GM12892 (cell line): Measurements from ENCODE around the gene CFL1.
"Not testable (repeated sequence)": the region's sequence is repeated elsewhere in the genome, so short reads cannot be mapped to it uniquely, and the experiment has no call there.

Experiments
- DNase-seq: peaks from one replicate; pipeline ENCODE4 v3.0.0; 2011; ENCODE audit not compliant: insufficient read length
- FAIRE-seq: peaks from 2 replicates; lab custom pipeline; 2011; peaks lifted over from hg19 to GRCh38; lab: Jason Lieb, UNC
- POLR2A ChIP-seq: IDR thresholded peaks from 2 replicates; pipeline ENCODE4 v1.6.1; 2011; ENCODE audit warnings: low read depth, low read length, control low read depth
- POLR2AphosphoS5 ChIP-seq: IDR thresholded peaks from 2 replicates; pipeline ENCODE4 v1.6.1; 2011; ENCODE audit warnings: low read depth, low read length, control low read depth
- TAF1 ChIP-seq: IDR thresholded peaks from 2 replicates; pipeline ENCODE4 v1.6.1; 2011; ENCODE audit warnings: low read depth, mild to moderate bottlenecking, control low read depth, low read length, borderline replicate concordance

CFL1 gene

GRCh38 chr11:65842144-65842543 is 15.8 kb downstream of the CFL1 start:
- no peak for DNase-seq
- TF ChIP-seq TAF1 (no peak), POLR2AphosphoS5 (no peak), POLR2A (no peak)
- FAIRE-seq, result peak; percentile 24

GRCh38 chr11:65834202-65834601 is 23.8 kb downstream of the CFL1 start:
- FAIRE-seq (no peak), DNase-seq (no peak)
- TF ChIP-seq TAF1 (no peak), POLR2AphosphoS5 (no peak), POLR2A (no peak)

GRCh38 chr11:65833297-65834030 is 24.5 kb downstream of the CFL1 start, which contains the start of gene SNX32:
Gene SNX32 (plus strand): TSS chr11:65833963. CDS start chr11:65834066, 103 bp downstream.
- TF ChIP-seq POLR2A, result peak; percentile 46; the same call in 1 of the 2 replicates
- TF ChIP-seq POLR2AphosphoS5, result no peak
- TF ChIP-seq TAF1, result 0 out of 2 replicates have a peak, but pooled peaks have one; percentile 6
- FAIRE-seq (peak; percentile 100), DNase-seq (peak; percentile 98)

GRCh38 chr11:65832231-65832630 is 25.7 kb downstream of the CFL1 start:
- peak; percentile 56 for FAIRE-seq
- DNase-seq, result not testable (repeated sequence)

GRCh38 chr11:65829459-65829858 is 28.5 kb downstream of the CFL1 start:
- DNase-seq (no peak), FAIRE-seq (no peak)
- TF ChIP-seq TAF1 (no peak), POLR2AphosphoS5 (no peak), POLR2A (no peak)

- no peak for FAIRE-seq
- no peak for DNase-seq
- no peak for TF ChIP-seq POLR2A
- TF ChIP-seq POLR2AphosphoS5, result no peak
- no peak for TF ChIP-seq TAF1
Measured at GRCh38 chr11:65826984-65827735, 30.8 kb downstream of the CFL1 start.

- DNase-seq, result no peak
- no peak for TF ChIP-seq POLR2A
- FAIRE-seq, result no peak
Measured at GRCh38 chr11:65822776-65823528, 35.0 kb downstream of the CFL1 start.

- no peak for DNase-seq
- TF ChIP-seq POLR2AphosphoS5 (no peak), POLR2A (no peak), TAF1 (no peak)
- FAIRE-seq, result no peak
Measured at GRCh38 chr11:65821107-65821506, 36.9 kb downstream of the CFL1 start.

GRCh38 chr11:65817835-65818680 is 39.9 kb downstream of the CFL1 start:
- FAIRE-seq, result peak; percentile 96
- TF ChIP-seq TAF1 (no peak), POLR2AphosphoS5 (no peak), POLR2A (no peak)
- peak; percentile 93 for DNase-seq

GRCh38 chr11:65817312-65817834 is 40.6 kb downstream of the CFL1 start:
- FAIRE-seq (peak; percentile 51), DNase-seq (no peak)
- TF ChIP-seq TAF1 (no peak), POLR2A (no peak), POLR2AphosphoS5 (no peak)

GRCh38 chr11:65816696-65817095 is 41.3 kb downstream of the CFL1 start:
- FAIRE-seq (no peak), DNase-seq (no peak)
- TF ChIP-seq TAF1 (no peak), POLR2AphosphoS5 (no peak), POLR2A (no peak)
